Activated CD8-positive, alpha-beta T cell treated with anti-CD3 and anti-CD28 coated beads for 36 hours (primary cell): ENCODE results near the gene RTN4. TPM values are rescaled to one million over a fixed set of nuclear protein-coding genes. Genes with fewer than 3 reads are reported as not detected.

Experiments used
- ATAC-seq: fragments of 200-7000 bp; cut with Tn5 transposase; one replicate; pipeline ENCODE4 v1.10.0; 2021; ENCODE audit warnings: mild to moderate bottlenecking, moderate library complexity
- CTCF ChIA-PET: fragments of 350-600 bp; sonication (Branson Sonifier 250); formaldehyde crosslinking; loops from one replicate; lab custom pipeline; 2021; ENCODE audit warnings: antibody characterized with exemption; lab: Charles Lee
- POLR2A ChIA-PET: fragments of 350-600 bp; sonication (Branson Sonifier 250); formaldehyde crosslinking; loops from one replicate; lab custom pipeline; 2021; ENCODE audit warnings: antibody characterized with exemption; lab: Charles Lee
- DNase-seq: peaks from one replicate; pipeline ENCODE4 v3.0.0-alpha.2; 2020
- H3K27ac Mint-ChIP-seq: one replicate; pipeline ENCODE4 v1.8.0; 2021; ENCODE audit warnings: mild to moderate bottlenecking, mixed read lengths
- H3K27me3 Mint-ChIP-seq: one replicate; pipeline ENCODE4 v1.8.0; 2021; ENCODE audit warnings: mixed read lengths
- H3K36me3 Mint-ChIP-seq: one replicate; pipeline ENCODE4 v1.8.0; 2021; ENCODE audit warnings: low read depth, mixed read lengths
- H3K4me1 Mint-ChIP-seq: one replicate; pipeline ENCODE4 v1.8.0; 2021; ENCODE audit warnings: low read depth, mixed read lengths
- H3K4me3 Mint-ChIP-seq: one replicate; pipeline ENCODE4 v1.8.0; 2021; ENCODE audit warnings: mild to moderate bottlenecking, moderate library complexity, mixed read lengths
- H3K9me3 Mint-ChIP-seq: one replicate; pipeline ENCODE4 v1.8.0; 2021; ENCODE audit warnings: mixed read lengths
- CTCF ChIP-seq: fragments of 200-600 bp; IDR thresholded peaks from one replicate; pipeline ENCODE4 v1.8.0; 2022; ENCODE audit warnings: antibody characterized with exemption, mild to moderate bottlenecking
- intact Hi-C: fragments of 100-400 bp; cut with micrococcal nuclease; formaldehyde crosslinking; loops from one replicate; pipeline ENCODE4 v1.10.0; 2022
- total RNA-seq, 2 experiments: library from RNA; stranded (reverse); gene quantifications; one replicate each; pipeline ENCODE4 v1.2.3, GENCODE V29; 2021

RTN4 gene
- total RNA-seq, 2 experiments from 2014 or later = 81.5 to 85.0 TPM

- H3K27me3 Mint-ChIP-seq = peaks cover 3% of the 10 kb centered on the region
- ChIA-PET CTCF (interaction anchor here (0.7 kb wide), 1 partner anchor 110 kb away, joined by 3 read pairs; no protein-coding TSS in a partner anchor), POLR2A (interaction anchor here (1.0 kb wide), 1 partner anchor 113 kb away, joined by 3 read pairs; no protein-coding TSS in a partner anchor)
- no peak for TF ChIP-seq CTCF
- ATAC-seq (no peak), DNase-seq (no peak)
- no peak overlapping the region for H3K27ac Mint-ChIP-seq
- no peaks in the 10 kb centered on the region for H3K9me3 Mint-ChIP-seq
- no peak overlapping the region for H3K4me3 Mint-ChIP-seq
- no peaks in the 10 kb centered on the region for H3K36me3 Mint-ChIP-seq
- intact Hi-C loops = no loop called here
- H3K4me1 Mint-ChIP-seq = no peaks in the 10 kb centered on the region
Observed at GRCh38 chr2:54927751-54928615, 122.3 kb downstream of the RTN4 start.

- DNase-seq = no peak
- H3K27me3 Mint-ChIP-seq = peaks cover 3% of the 10 kb centered on the region
- H3K9me3 Mint-ChIP-seq = no peaks in the 10 kb centered on the region
- no peak for TF ChIP-seq CTCF
- intact Hi-C loops = no loop called here
- H3K36me3 Mint-ChIP-seq = no peaks in the 10 kb centered on the region
- no peak overlapping the region for H3K27ac Mint-ChIP-seq
- POLR2A ChIA-PET = no interaction called here
- H3K4me1 Mint-ChIP-seq = no peaks in the 10 kb centered on the region
- no peak overlapping the region for H3K4me3 Mint-ChIP-seq
- CTCF ChIA-PET = interaction anchor here (0.7 kb wide), 1 partner anchor 109 kb away, joined by 3 read pairs; no protein-coding TSS in a partner anchor
- no peak for ATAC-seq
Observed at GRCh38 chr2:54927085-54927750, 123.0 kb downstream of the RTN4 start.

- POLR2A ChIA-PET = no interaction called here
- Mint-ChIP-seq H3K4me3 (no peak overlapping the region), H3K36me3 (no peaks in the 10 kb centered on the region), H3K4me1 (no peaks in the 10 kb centered on the region), H3K27ac (no peak overlapping the region), H3K9me3 (peaks cover 2% of the 10 kb centered on the region), H3K27me3 (peaks cover 3% of the 10 kb centered on the region)
- DNase-seq (no peak), ATAC-seq (no peak)
- no peak for TF ChIP-seq CTCF
- intact Hi-C loops = no loop called here
- CTCF ChIA-PET = no interaction called here
Observed at GRCh38 chr2:54925022-54925421, 125.2 kb downstream of the RTN4 start.

GRCh38 chr2:54924121-54924520 is 126.1 kb downstream of the RTN4 start:
- no peaks in the 10 kb centered on the region for H3K4me1 Mint-ChIP-seq
- DNase-seq (no peak), ATAC-seq (no peak)
- ChIA-PET POLR2A (no interaction called here), CTCF (no interaction called here)
- no peak overlapping the region for H3K4me3 Mint-ChIP-seq
- no peaks in the 10 kb centered on the region for H3K36me3 Mint-ChIP-seq
- no peak for TF ChIP-seq CTCF
- intact Hi-C loops = no loop called here
- H3K9me3 Mint-ChIP-seq = peaks cover 2% of the 10 kb centered on the region
- no peak overlapping the region for H3K27ac Mint-ChIP-seq
- peaks cover 3% of the 10 kb centered on the region for H3K27me3 Mint-ChIP-seq

Other genes starting within 250 kb of the RTN4 start
- 1 to 10 TPM; 4.2 to 5.6 TPM for gene CLHC1, start 181.8 kb upstream of the RTN4 start, total RNA-seq
- gene RPS27A, start 182.2 kb upstream of the RTN4 start, total RNA-seq = 1,000 to 10,000 TPM; 1,457 to 1,492 TPM
- gene MTIF2, start 218.8 kb upstream of the RTN4 start, total RNA-seq = 10 to 100 TPM; 50.5 to 51.1 TPM